Measurements from ENCODE around the gene FAM3D. TPM values are rescaled to one million over a fixed set of nuclear protein-coding genes. Genes with fewer than 3 reads are reported as not detected.
"Not testable (repeated sequence)": the region's sequence is repeated elsewhere in the genome, so short reads cannot be mapped to it uniquely, and the experiment has no call there.

Gene FAM3D
- total RNA-seq, 1 donor from 2014 or later, result not detected

GRCh38 chr3:58681863-58682262, 15.3 kb upstream of the FAM3D start:
- DNase-seq (ENCODE audit: low spot score), result no peak
- H3K27me3 Mint-ChIP-seq (ENCODE audit: low read depth), result no peaks in the 10 kb centered on the region
- TF ChIP-seq CTCF (IDR thresholded peaks at IDR 0.05), result no peak
- H3K9me3 Mint-ChIP-seq (ENCODE audit: low read depth), result peaks cover 10% of the 10 kb centered on the region
- H3K4me3 Mint-ChIP-seq (ENCODE audit: unreplicated experiment), result no peak overlapping the region
- no peak overlapping the region for H3K27ac Mint-ChIP-seq (ENCODE audit: unreplicated experiment)
- peaks cover 10% of the 10 kb centered on the region for H3K4me1 Mint-ChIP-seq (ENCODE audit: low read depth)
- no peaks in the 10 kb centered on the region for H3K36me3 Mint-ChIP-seq (ENCODE audit: low read depth)

- Mint-ChIP-seq H3K27me3 (ENCODE audit: low read depth) (no peaks in the 10 kb centered on the region), H3K27ac (ENCODE audit: unreplicated experiment) (no peak overlapping the region), H3K9me3 (ENCODE audit: low read depth) (peaks cover 16% of the 10 kb centered on the region), H3K36me3 (ENCODE audit: low read depth) (no peaks in the 10 kb centered on the region), H3K4me1 (ENCODE audit: low read depth) (peaks cover 10% of the 10 kb centered on the region), H3K4me3 (ENCODE audit: unreplicated experiment) (no peak overlapping the region)
- no peak for TF ChIP-seq CTCF (IDR thresholded peaks at IDR 0.05)
- no peak for DNase-seq (ENCODE audit: low spot score)
Measured at GRCh38 chr3:58680879-58681525, 14.4 kb upstream of the FAM3D start.

GRCh38 chr3:58679974-58680666, 13.5 kb upstream of the FAM3D start:
- Mint-ChIP-seq H3K4me1 (ENCODE audit: low read depth) (peaks cover 10% of the 10 kb centered on the region), H3K9me3 (ENCODE audit: low read depth) (peaks cover 24% of the 10 kb centered on the region), H3K4me3 (ENCODE audit: unreplicated experiment) (no peak overlapping the region), H3K36me3 (ENCODE audit: low read depth) (no peaks in the 10 kb centered on the region), H3K27me3 (ENCODE audit: low read depth) (no peaks in the 10 kb centered on the region), H3K27ac (ENCODE audit: unreplicated experiment) (no peak overlapping the region)
- DNase-seq (ENCODE audit: low spot score), result no peak
- TF ChIP-seq CTCF (IDR thresholded peaks at IDR 0.05), result no peak

GRCh38 chr3:58679446-58679845, 12.9 kb upstream of the FAM3D start:
- TF ChIP-seq CTCF (IDR thresholded peaks at IDR 0.05), result no peak
- no peak overlapping the region for H3K27ac Mint-ChIP-seq (ENCODE audit: unreplicated experiment)
- peaks cover 4% of the 10 kb centered on the region for H3K27me3 Mint-ChIP-seq (ENCODE audit: low read depth)
- DNase-seq (ENCODE audit: low spot score), result no peak
- H3K4me3 Mint-ChIP-seq (ENCODE audit: unreplicated experiment), result no peak overlapping the region
- H3K36me3 Mint-ChIP-seq (ENCODE audit: low read depth), result no peaks in the 10 kb centered on the region
- H3K9me3 Mint-ChIP-seq (ENCODE audit: low read depth), result peaks cover 29% of the 10 kb centered on the region
- H3K4me1 Mint-ChIP-seq (ENCODE audit: low read depth), result peaks cover 10% of the 10 kb centered on the region

GRCh38 chr3:58678177-58678970, 11.8 kb upstream of the FAM3D start:
- H3K4me1 Mint-ChIP-seq (ENCODE audit: low read depth); H3K27ac Mint-ChIP-seq (ENCODE audit: unreplicated experiment); H3K36me3 Mint-ChIP-seq (ENCODE audit: low read depth); DNase-seq (ENCODE audit: low spot score); H3K4me3 Mint-ChIP-seq (ENCODE audit: unreplicated experiment): not testable (repeated sequence)
- Mint-ChIP-seq H3K9me3 (ENCODE audit: low read depth) (peaks cover 30% of the 10 kb centered on the region), H3K27me3 (ENCODE audit: low read depth) (peaks cover 11% of the 10 kb centered on the region)

All from chondrocyte (in vitro differentiated cells).